ENCODE data around the gene TEX54. TPM values are rescaled to one million over a fixed set of nuclear protein-coding genes. Genes with fewer than 3 reads are reported as not detected.
"Not testable (repeated sequence)": the region's sequence is repeated elsewhere in the genome, so short reads cannot be mapped to it uniquely, and the experiment has no call there.

TEX54 gene
- polyA plus RNA-seq, 3 donors: not detected

DNA sequence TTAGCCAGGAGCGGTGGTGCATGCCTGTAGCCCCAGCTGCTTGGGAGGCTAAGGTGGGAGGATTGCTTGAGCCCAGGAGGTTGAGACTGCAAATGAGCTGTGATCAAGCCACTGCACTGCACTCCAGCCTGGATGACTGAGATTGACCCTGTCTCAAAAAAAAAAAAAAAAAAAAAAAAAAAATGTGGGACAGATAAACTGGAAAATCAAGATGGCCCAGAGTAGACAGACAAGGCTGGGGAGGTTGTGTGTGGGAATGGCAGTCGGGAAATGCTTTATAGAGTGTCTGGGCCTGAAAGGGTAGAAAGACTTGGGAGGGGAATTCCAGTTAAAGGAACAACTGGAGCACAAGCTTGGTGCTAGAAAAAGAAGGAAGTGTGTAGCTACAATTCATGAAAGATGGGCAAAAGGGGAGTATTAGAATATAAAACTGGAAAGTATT lies 24.9 kb upstream of the TEX54 start:
- WGBS, 3 donors: 59 to 67% (median 62%) methylated on average over 2 of the region's 2 CpGs
- H3K27ac ChIP-seq (ENCODE audit: low read depth, low read length): no peak overlapping the region

DNA sequence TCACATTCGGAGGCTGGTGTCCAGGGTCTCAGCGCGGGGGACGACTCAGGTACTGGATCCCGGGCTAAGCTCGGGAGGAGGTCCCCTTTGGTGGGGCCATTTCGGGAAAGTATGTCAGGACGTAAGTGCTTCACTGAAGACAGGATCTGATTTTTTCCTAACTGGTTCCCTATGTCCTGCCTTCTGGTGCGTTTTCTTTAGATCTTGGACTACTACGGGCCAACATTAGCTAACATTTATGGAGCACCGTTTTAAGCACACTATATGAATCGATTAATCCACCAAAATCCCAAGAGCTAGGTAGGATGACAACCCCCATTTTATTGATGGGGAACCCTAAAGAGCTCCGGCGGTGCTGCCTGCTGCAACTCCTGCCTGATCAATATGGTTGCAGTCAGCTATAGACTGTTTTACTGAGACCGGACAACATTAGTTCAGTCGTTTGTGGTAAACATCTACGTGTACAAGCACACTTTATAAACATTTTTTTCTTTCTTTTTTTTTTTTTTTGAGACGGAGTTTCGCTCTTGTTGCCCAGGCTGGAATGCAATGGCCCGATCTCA lies 23.8 kb upstream of the TEX54 start:
- 4 to 8% (median 7%) methylated on average over 20 of the region's 20 CpGs for WGBS, 3 donors
- no peak overlapping the region for H3K27ac ChIP-seq (ENCODE audit: low read depth, low read length)

DNA sequence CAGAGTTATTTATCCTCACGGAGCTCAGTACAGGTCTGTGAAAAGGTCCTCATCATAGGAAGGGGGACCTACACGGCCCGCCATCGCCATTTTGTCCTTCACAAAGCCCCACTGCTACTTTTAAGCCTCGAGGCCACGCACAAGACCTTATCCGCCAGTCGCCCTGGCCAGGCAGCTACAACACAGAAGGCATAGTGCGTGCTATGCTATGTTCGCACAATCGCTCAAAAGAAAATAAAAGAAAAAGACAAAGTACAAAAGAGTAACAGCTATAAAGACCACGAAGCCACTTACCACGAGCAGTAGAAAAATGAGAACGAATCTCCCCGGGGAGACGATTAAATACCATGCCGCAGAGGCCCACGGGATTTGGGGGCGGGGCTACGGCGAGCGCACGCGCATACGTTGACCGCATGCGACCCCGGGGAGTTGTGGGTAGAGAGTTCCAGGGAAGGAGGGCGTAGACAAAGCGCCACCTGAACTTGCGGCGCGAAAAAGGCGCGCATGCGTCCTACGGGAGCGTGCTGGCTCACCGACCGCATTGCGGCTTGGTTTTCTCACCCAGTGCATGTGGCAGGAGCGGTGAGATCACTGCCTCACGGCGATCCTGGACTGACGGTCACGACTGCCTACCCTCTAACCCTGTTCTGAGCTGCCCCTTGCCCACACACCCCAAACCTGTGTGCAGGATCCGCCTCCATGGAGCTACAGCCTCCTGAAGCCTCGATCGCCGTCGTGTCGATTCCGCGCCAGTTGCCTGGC lies 23.1 kb upstream of the TEX54 start:
- 0 to 1% (median 0%) methylated on average over 53 to 54 of the region's 54 CpGs for WGBS, 3 donors
- no peak overlapping the region for H3K27ac ChIP-seq (ENCODE audit: low read depth, low read length)

DNA sequence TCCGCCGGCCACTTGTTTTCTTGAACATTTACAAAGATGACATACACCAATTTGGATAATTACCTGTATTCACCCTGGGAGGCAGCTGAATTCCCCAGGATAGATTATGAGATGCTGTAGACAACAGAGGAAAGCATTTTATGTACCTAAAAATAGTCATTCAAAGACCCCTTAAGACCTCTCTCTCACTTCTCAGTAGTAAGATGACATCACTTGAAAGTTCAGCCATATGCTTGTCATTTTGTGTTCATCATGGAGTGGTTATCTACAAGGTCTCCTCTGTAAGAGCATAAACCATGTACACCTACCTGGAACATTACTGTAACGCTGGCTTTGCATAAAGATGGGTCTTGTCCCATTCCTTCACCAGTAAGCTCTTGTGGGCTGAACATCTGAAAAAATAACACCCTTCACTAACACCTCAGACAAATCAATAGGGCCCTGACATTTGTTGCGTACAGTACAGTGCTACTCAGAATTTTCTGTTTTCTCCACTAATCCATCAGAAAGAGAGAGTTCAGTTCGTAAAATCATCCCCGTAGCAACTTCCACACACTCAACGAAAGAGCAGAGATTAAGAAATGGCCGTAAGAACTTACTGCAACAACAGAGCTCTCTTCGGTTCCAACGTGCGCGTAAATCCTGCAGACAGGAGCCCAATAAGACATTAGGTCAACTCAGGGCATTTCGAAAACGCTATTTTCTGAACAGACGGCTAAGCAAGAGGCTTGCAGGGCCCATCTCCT lies 22.4 kb upstream of the TEX54 start:
- no peak overlapping the region for H3K27ac ChIP-seq (ENCODE audit: low read depth, low read length)
- WGBS, 3 donors: 2 to 3% (median 2%) methylated on average over 15 of the region's 15 CpGs

DNA sequence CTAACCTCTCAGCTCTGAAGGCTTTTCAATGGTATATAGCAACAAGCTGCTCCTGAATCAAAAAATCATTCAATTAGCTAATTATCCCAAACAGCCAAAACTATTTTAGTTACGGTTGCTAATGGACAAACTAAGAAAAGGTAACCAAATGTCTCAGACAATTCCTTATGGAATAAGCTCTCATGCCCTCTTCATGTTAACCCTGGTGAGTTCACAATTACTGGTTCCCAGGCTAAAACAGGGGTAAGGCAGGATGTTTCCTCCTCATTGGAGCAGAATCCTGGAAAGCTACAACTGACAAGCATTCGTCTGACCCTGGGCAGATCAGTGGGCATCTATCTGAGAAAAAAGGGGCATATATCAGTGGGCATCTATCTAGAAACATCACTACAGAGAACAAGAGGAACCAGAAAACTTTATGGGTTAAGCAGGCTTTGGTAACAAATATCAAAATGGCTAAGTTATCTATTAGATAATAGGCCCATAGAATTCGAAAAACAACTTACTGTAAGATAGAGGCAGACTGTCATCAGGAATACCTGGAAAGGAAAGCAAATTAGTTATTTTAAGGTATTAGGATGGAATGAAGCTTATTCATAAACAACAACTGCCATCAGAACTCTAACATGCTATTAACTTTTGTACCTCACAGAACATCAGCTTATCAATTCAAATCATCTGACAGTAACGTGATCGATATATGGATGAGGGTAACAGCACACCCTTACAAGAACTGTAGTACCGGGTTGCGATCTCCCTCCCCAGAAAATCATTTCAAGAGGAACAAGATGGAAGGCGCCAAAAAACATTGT lies 21.6 kb upstream of the TEX54 start:
- 10 to 19% (median 19%) methylated on average over 8 of the region's 8 CpGs for WGBS, 3 donors
- H3K27ac ChIP-seq (ENCODE audit: low read depth, low read length): no peak overlapping the region

DNA sequence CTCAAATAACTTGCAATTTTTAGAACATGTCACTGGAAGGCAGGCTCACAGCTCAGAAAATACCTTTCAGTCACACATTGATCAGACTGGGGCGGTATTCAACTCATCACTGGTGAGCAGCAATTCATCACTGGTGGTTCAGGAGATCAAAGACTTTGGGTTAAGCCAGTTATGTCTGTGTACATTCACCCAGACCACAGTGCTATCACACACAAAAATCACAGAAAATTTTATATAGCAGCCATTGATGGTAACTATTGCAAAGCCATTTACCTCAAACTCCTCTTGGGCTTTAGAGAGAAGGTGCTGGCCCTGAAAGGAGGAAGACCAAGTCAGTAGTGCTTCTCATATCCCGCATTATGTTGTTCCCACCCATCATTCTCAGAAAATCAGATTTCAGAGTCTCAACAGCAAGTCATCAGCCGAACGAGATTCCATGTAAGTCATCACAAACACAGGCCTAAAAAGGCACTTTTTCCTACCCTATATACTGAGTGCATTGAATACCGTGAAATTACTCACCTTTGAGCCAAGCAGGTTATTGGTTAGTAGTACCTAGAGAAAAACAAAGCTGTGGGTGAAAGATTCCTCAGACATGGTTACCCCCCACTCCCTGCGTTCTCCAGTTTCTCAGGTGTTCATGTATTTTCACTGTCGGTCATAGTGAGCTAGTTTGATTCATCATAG lies 20.8 kb upstream of the TEX54 start:
- WGBS, 3 donors: 59 to 65% (median 61%) methylated on average over 7 of the region's 7 CpGs
- no peak overlapping the region for H3K27ac ChIP-seq (ENCODE audit: low read depth, low read length)

DNA sequence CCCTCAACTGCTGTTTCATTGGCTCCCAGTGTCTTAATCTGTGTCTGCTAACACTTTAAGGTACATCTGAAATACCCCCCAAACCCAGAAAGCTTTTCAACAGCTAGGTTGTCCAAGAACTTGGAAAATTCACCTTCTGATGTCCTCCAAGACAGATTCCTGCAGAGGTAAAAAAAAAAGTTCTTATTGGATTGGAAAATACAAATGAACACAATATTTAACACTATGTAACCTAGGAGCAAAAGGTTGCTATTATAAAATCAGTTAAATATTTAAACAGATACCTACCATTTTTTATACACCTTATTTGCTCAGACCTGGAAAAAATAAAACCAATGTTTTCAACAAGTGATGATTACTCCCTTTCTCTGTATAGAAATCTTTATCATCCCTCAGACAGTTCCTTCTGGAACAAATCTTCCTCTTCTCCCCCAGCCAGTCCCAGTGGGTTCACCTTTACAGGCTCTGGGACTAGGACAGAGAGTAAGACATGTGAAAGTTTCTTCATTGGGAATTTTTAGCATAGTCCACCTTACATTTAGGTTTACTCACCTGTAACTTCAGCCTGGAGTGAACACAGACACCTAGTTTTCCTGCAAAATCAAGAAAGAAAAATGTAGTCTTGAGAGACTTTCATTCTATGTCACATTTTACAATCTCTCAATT lies 20.0 kb upstream of the TEX54 start:
- no peak overlapping the region for H3K27ac ChIP-seq (ENCODE audit: low read depth, low read length)

DNA sequence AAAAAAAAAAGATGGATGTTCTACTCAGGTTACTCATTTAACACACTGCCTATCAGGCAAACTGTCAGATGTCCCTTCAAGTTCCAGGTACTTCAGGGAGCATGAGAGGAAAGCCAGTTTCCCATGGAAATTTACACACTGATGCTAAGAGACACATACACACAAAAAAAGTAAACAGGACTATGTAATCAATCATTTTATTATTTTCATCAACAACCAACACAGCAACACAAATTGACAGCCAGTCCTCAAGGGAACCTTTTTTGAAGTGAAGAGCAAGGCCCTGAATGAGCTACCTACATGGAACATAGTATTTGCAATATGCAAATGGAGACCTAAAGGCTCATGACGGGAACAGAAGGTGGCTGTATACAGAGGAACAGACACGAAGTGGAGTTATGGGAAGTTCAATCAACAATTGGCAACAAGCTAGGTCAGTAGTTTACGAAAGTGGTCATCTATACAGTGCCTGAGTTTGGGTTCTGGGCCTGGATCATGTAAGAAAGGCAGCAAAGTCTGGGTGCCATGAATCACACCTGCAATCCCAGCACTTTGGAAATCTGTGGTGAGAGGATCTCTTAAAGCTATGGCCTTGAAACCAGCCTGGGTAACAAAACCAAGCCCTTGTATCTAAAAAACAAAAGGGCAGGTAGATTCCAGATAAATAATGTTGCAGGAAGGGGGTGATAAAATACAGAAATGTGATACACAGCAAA lies 19.3 kb upstream of the TEX54 start:
- no peak overlapping the region for H3K27ac ChIP-seq (ENCODE audit: low read depth, low read length)
- 23 to 68% (median 60%) methylated on average over 3 of the region's 3 CpGs for whole genome bisulfite sequencing, 3 donors

DNA sequence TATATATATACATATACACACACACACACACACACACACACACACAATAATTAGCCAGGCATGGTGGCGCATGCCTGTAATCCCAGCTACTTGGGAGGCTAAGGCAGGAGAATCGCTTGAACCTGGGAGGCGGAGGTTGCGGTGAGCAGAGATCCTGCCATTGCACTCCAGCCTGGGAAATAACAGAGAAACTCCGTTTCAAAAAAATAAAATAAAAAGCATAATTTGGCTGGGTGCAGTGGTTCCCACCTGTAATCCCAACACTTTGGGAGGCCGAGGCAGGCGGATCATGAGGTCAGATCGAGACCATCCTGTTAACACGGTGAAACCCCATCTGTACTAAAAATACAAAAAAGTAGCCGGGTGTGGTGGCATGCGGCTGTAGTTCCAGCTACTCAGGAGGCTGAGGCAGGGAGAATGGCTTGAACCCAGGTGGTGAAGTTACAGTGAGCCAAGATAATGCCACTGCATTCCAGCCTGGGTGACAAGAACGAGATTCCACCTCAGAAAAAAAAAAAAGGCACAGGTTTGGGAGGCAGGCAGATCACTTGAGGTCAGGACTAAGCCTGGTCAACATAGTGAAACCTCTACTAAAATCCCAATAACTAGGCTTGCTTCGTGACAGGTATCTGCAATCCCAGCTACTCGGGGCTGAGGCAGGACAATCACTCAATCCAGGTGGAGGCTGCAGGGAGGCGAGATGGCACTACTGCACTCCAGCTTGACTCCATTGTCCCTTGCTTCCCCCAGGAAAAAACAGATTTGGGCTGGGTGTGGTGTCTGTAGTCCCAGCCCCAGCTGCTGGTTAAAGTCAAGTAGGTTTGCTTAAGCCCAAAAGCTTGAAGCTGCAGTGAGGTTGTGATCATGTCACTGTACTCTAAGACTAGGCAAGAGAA lies 18.5 kb upstream of the TEX54 start:
- no peak overlapping the region for H3K27ac ChIP-seq (ENCODE audit: low read depth, low read length)
- WGBS, 3 donors: 70 to 73% (median 72%) methylated on average over 15 of the region's 15 CpGs

DNA sequence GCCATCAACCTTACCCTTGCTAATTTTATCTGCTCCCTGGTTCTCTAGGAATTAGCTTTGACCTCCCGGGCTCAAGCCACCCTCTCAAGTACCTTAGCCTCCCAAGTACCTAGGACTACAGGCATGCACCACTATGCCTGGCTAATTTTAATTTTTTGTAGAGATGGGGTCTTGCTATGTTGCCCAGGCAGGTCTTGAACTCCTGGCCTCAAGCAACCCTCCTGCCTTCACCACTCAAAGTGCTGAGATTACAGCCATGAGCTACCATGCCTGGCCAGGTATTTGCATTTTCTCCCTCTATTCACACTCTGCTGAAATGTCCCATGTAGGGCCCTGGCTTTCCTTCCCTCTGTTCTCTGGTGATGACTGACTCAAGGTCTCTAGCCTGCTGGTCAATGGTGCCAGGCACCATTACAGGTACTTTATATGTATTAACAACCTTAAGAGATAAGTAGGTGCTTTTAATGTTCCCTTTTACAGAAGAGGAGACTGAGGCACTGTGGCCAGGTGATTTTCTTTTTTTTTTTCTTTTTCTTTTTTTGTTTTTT lies 15.2 kb upstream of the TEX54 start:
- WGBS, 3 donors: 89 to 94% (median 92%) methylated on average over 1 of the region's 1 CpG
- H3K27ac ChIP-seq (ENCODE audit: low read depth, low read length): no peak overlapping the region

DNA sequence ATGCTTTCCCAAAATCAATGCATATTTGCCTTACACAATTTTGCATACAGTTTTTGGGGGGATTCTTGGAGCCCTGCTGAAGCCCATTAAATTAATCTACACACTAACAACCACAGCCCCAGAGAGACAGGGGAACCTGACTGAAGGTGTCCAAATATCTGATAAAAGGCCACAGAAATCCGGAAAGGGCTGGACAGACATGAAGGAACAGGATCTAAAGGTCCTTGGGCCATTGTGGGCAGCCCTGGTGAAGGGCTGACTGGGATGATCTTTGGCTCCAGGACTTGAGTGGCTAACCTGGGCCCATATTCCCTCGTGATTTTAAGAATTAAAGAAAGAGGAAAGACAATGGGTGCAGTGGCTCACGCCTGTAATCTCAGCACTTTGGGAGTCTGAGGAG lies 13.5 kb upstream of the TEX54 start:
- WGBS, 3 donors: 89 to 92% (median 89%) methylated on average over 3 of the region's 3 CpGs
- no peak overlapping the region for H3K27ac ChIP-seq (ENCODE audit: low read depth, low read length)

DNA sequence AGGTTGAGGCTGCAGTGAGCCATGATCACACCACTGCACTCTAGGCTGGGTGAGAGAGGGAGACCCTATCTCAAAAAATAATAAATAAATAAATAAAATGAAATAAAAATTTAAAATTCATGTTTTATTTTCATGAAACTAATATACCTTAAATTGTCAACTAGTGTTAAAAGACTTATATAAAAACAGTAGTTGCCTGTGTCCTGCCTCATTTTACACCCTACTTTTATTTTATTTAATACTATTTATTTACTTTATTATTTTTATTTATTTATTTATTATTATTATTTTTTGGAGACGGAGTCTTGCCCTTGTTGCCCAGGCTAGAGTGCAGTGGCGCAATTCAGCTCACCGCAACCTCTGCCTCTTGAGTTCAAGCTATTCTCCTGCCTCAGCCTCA lies 11.5 kb upstream of the TEX54 start:
- H3K27ac ChIP-seq (ENCODE audit: low read depth, low read length): no peak overlapping the region
- 94 to 97% (median 97%) methylated on average over 3 of the region's 3 CpGs for WGBS, 3 donors

DNA sequence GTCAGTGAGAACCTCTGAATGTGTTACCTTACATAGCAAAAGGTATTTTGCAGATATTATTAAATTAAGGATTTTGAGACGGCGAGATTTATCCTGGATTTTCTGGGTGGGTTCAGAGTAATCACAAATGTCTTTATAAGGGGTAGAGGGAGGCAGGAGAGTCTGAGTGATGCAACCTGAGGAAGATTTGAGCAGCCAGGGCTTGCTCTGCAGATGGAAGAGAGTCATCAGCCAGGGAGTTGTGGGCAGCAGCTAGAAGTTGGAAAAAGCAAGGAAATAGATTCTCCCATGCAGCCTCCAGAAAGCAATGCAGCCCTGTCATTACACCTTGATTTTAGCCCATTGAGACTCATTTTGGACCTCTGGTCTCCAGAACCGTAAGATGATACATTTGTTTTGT lies 10.8 kb upstream of the TEX54 start:
- WGBS, 3 donors: 97 to 98% (median 97%) methylated on average over 3 of the region's 3 CpGs

DNA sequence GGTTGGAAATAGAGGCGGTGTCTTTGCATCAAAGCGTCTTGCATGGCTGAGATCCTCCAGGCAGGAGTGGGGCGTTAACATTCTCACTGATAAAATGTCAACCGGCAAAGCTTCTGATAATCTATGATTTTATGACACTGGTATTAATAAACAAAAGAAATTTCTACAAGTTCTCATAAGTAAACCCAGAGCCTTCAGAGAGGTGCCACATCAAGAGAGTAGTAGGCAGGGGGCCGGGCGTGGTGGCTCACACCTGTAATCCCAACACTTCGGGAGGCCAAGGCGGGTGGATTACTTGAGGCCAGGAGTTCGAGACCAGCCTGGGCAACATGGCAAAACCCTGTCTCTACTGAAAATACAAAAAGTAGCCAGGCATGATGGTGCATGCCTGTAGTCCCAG lies 10.2 kb upstream of the TEX54 start:
- H3K27ac ChIP-seq (ENCODE audit: low read depth, low read length): not testable (repeated sequence)
- 87 to 88% (median 88%) methylated on average over 9 of the region's 9 CpGs for WGBS, 3 donors

More for the DNA sequence above, 10.8 kb upstream of the TEX54 start:
- H3K27ac ChIP-seq (ENCODE audit: low read depth, low read length): no peak overlapping the region

DNA sequence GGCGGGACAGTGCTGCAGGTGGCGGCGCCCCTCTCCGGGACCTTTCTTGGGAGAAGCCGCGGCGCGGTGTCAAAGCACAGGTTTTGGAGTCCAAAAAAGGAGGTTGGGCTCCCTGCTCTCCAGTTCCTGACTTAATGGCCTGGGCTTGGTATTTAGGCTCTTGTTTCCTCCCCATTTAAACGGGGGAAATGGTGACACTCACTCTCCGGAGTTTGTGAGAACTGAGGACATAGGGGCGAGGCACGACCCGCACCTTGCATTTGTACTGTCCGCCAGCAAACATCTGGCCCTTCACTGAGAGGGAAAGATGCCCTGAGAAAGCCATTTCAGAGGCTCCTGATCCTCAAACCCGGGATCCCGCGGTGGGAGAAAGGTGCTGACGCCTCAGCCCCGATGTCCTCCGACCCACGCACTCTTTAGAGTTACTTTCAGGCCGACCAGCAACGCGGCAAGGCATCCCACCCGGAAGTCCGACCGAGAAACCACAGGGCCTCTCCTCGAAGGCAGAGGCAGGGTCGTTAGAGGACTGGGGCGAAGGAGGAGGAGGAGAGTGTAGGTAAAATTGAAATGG lies 9.6 kb upstream of the TEX54 start:
- peak overlapping the region; percentile 70 for H3K27ac ChIP-seq (ENCODE audit: low read depth, low read length)
- WGBS, 3 donors: 6 to 13% (median 7%) methylated on average over 30 of the region's 30 CpGs

Measured in adipose tissue (tissue), 3 donors.